Mucosa of descending colon (tissue), 3 donors: ENCODE results near the gene KLF18. TPM values are rescaled to one million over a fixed set of nuclear protein-coding genes. Genes with fewer than 3 reads are reported as not detected.

ENCODE experiments used
- ATAC-seq: fragments of 200-7000 bp; cut with Tn5 transposase; one replicate; pipeline ENCODE4 v1.9.1; 2020; ENCODE audit warnings: mild to moderate bottlenecking, moderate library complexity
- DNase-seq, 3 donors: peaks; one replicate each; pipeline ENCODE4 v3.0.0-alpha.2; 2020
- H3K36me3 ChIP-seq: fragments of 200-600 bp; one replicate; pipeline ENCODE4 v1.8.0; 2021; ENCODE audit warnings: low read depth, mild to moderate bottlenecking
- H3K4me1 ChIP-seq: fragments of 200-600 bp; one replicate; pipeline ENCODE4 v1.8.0; 2021; ENCODE audit warnings: low read depth, mild to moderate bottlenecking
- H3K4me3 ChIP-seq: fragments of 200-600 bp; one replicate; pipeline ENCODE4 v1.8.0; 2021; ENCODE audit warnings: mild to moderate bottlenecking
- H3K9me3 ChIP-seq: fragments of 200-600 bp; one replicate; pipeline ENCODE4 v1.8.0; 2021; ENCODE audit warnings: mild to moderate bottlenecking
- intact Hi-C, 2 donors: fragments of 100-400 bp; cut with DNase I in 1 of 2; cut with micrococcal nuclease in 1 of 2; formaldehyde crosslinking; loops; one replicate each; pipeline versions ENCODE4 v1.11.0 to v1.11.1; 2022; cut with DNase I, micrococcal nuclease
- total RNA-seq, 3 donors: library from RNA; stranded (reverse); fragmentation: NEBNext Ultra II Directional in 2 of 3; extraction: Animal tissue kit (Norgen Biotek cat#: 25700) in 2 of 3; gene quantifications; one replicate each; pipeline versions ENCODE4 v1.2.1 to v1.2.4, GENCODE V29; 2021 to 2023
- TF ChIP-seq, protein P1 (sequence below): fragments of 200-600 bp; IDR thresholded peaks from one replicate; pipeline ENCODE4 v1.8.0; 2022; ENCODE audit warnings: antibody characterized with exemption, mild to moderate bottlenecking
- donor health status: DM: no; HTN: no; CAD: no; lungs with moderate emphysema.
- donor health status: DM: no; HTN: no; CAD: no.
- donor health status: DM: no; HTN: yes; CAD: no.

Gene KLF18
- total RNA-seq, 3 donors from 2014 or later: not detected

GRCh38 chr1:44134071-44134920 is 7.1 kb downstream of the KLF18 start:
- no peak for ATAC-seq
- intact Hi-C loops: no loop called here
- H3K9me3 ChIP-seq: no peaks in the 10 kb centered on the region
- no peaks in the 10 kb centered on the region for H3K36me3 ChIP-seq
- no peak overlapping the region for H3K4me3 ChIP-seq
- H3K4me1 ChIP-seq: no peaks in the 10 kb centered on the region
- no peak for DNase-seq
- TF ChIP-seq, protein P1, sequence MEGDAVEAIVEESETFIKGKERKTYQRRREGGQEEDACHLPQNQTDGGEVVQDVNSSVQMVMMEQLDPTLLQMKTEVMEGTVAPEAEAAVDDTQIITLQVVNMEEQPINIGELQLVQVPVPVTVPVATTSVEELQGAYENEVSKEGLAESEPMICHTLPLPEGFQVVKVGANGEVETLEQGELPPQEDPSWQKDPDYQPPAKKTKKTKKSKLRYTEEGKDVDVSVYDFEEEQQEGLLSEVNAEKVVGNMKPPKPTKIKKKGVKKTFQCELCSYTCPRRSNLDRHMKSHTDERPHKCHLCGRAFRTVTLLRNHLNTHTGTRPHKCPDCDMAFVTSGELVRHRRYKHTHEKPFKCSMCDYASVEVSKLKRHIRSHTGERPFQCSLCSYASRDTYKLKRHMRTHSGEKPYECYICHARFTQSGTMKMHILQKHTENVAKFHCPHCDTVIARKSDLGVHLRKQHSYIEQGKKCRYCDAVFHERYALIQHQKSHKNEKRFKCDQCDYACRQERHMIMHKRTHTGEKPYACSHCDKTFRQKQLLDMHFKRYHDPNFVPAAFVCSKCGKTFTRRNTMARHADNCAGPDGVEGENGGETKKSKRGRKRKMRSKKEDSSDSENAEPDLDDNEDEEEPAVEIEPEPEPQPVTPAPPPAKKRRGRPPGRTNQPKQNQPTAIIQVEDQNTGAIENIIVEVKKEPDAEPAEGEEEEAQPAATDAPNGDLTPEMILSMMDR: no peak

GRCh38 chr1:44131411-44131810 is 10.0 kb downstream of the KLF18 start:
- TF ChIP-seq, protein P1: no peak
- intact Hi-C loops: no loop called here
- no peak overlapping the region for H3K4me3 ChIP-seq
- no peaks in the 10 kb centered on the region for H3K9me3 ChIP-seq
- no peaks in the 10 kb centered on the region for H3K4me1 ChIP-seq
- H3K36me3 ChIP-seq: no peaks in the 10 kb centered on the region
- no peak for DNase-seq
- no peak for ATAC-seq

DNA sequence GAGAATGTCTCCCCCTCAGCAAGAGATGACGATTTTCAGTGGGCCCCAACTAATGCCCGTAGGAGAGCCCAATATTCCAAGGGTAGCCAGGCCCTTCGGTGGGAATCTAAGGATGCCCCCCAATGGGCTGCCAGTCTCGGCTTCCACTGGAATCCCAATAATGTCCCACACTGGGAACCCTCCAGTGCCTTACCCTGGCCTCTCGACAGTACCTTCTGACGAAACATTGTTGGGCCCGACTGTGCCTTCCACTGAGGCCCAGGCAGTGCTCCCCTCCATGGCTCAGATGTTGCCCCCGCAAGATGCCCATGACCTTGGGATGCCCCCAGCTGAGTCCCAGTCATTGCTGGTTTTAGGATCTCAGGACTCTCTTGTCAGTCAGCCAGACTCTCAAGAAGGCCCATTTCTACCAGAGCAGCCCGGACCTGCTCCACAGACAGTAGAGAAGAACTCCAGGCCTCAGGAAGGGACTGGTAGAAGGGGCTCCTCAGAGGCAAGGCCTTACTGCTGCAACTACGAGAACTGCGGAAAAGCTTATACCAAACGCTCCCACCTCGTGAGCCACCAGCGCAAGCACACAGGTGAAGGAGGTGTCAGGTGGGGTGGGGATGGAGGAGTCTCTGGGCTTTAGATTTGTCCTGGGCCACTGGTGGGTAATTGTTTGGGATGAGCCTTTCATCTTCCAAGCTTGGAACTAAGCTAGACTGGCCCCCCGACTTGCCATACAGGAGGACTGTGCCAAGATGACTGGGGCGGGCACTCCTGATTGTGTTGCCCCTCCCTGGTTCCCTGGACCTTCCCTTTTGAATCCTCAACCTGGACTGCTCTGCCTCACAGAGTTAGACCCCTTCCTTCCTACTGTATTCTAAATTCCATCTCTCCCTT is 11.6 kb downstream of the KLF18 start:
- TF ChIP-seq, protein P1: no peak
- no peaks in the 10 kb centered on the region for H3K36me3 ChIP-seq
- no peaks in the 10 kb centered on the region for H3K9me3 ChIP-seq
- DNase-seq (no peak), ATAC-seq (no peak)
- H3K4me1 ChIP-seq: no peaks in the 10 kb centered on the region
- intact Hi-C loops: no loop called here
- no peak overlapping the region for H3K4me3 ChIP-seq

DNA sequence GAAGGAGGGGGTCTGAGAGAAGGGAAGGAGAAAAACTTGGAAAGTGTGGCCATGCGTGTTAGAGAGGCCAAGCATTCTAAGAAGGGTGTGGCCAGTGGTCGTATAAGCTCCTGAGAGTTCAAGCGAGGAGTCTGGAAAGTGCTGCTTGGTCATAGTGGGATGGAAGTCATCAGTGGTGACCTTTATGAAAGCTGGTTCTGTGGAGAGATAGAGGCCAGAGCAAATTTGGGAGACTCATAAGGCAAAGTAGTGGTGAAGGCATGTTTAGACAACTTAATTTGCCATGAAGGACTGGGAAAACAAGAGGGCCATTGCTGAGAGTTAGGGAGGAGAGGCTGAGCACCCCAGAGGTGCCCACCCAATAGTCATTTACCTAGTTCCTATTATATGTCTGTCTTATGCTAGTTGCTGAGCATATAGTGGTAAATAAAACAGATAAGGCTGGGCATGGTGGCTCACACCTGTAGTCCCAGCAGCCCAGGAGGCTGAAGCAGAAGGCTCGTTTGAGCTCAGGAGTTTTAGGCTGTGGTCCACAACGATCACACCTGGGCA is 21.0 kb downstream of the KLF18 start:
- TF ChIP-seq, protein P1: no peak
- Histone ChIP-seq H3K36me3 (no peaks in the 10 kb centered on the region), H3K4me3 (no peak overlapping the region), H3K4me1 (no peaks in the 10 kb centered on the region), H3K9me3 (no peaks in the 10 kb centered on the region)
- intact Hi-C loops: no loop called here
- ATAC-seq (no peak), DNase-seq (no peak)

DNA sequence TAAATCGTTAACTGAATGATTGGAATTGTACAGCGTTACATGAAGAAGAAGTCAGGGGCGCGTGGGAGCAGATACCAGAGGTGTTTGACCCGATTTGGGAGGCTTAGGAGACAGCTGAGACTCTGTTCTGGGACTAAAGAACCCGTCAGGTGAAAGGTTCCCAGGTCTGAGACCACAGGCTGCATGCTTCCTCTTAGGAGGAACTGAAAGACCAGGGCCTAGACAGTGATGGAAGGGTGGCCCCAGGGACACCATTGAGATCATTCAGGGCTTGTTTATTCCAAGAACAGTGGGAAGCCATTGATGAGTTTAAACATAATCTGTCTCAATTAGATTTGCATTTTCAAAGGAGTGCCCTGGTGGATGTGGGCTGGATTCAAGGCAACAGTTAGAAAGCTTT is 21.9 kb downstream of the KLF18 start:
- ATAC-seq: no peak
- DNase-seq: no peak
- intact Hi-C loops: no loop called here
- H3K4me1 ChIP-seq: no peaks in the 10 kb centered on the region
- H3K36me3 ChIP-seq: no peaks in the 10 kb centered on the region
- no peak overlapping the region for H3K4me3 ChIP-seq
- no peaks in the 10 kb centered on the region for H3K9me3 ChIP-seq
- TF ChIP-seq, protein P1: no peak
